Trophoblast cell (in vitro differentiated cells and primary cell): ENCODE results near the gene PLA2G3.

Experiments used
- DNase-seq, 2 donors: peaks; one replicate each; pipeline ENCODE4 v3.0.0-alpha.2; 2016
- H2AFZ ChIP-seq: 2 replicates; pipeline ENCODE4 v1.6.1; 2013; ENCODE audit warnings: low read length, moderate library complexity, mild to moderate bottlenecking; ENCODE audit not compliant: insufficient read depth, poor library complexity
- H2AK5ac ChIP-seq: 2 replicates; pipeline ENCODE4 v1.6.1; 2013; ENCODE audit warnings: mild to moderate bottlenecking, low read length
- H2BK120ac ChIP-seq: 2 replicates; pipeline ENCODE4 v1.6.1; 2013; ENCODE audit warnings: low read length, mild to moderate bottlenecking, moderate library complexity; ENCODE audit not compliant: insufficient read depth, poor library complexity
- H2BK12ac ChIP-seq: 2 replicates; pipeline ENCODE4 v1.6.1; 2013; ENCODE audit warnings: mild to moderate bottlenecking, low read length, moderate library complexity
- H2BK5ac ChIP-seq: 2 replicates; pipeline ENCODE4 v1.6.1; 2013; ENCODE audit warnings: low read length, low read depth, moderate library complexity, mild to moderate bottlenecking; ENCODE audit not compliant: poor library complexity
- H3K14ac ChIP-seq: 2 replicates; pipeline ENCODE4 v1.6.1; 2013; ENCODE audit warnings: mild to moderate bottlenecking, low read length
- H3K18ac ChIP-seq: 2 replicates; pipeline ENCODE4 v1.6.1; 2013; ENCODE audit warnings: mild to moderate bottlenecking, low read length
- H3K23ac ChIP-seq: 2 replicates; pipeline ENCODE4 v1.6.1; 2013; ENCODE audit warnings: low read length
- H3K27ac ChIP-seq: 2 replicates; pipeline ENCODE4 v1.5.1; 2013; ENCODE audit warnings: low read depth, mild to moderate bottlenecking, inconsistent platforms, low read length, moderate library complexity
- H3K27me3 ChIP-seq: 2 replicates; pipeline ENCODE4 v1.6.1; 2013; ENCODE audit warnings: inconsistent platforms, mild to moderate bottlenecking, low read length, moderate library complexity; ENCODE audit not compliant: insufficient read depth
- H3K36me3 ChIP-seq, 2 experiments: 1 replicate in 1 of 2; 2 replicates in 1 of 2; pipeline ENCODE4 v1.6.1; 2013; ENCODE audit warnings: low read length in 2 of 2, mild to moderate bottlenecking in 2 of 2, moderate library complexity in 1 of 2; ENCODE audit not compliant: insufficient read depth in 2 of 2, control insufficient read depth in 1 of 2
- H3K4ac ChIP-seq: 2 replicates; pipeline ENCODE4 v1.6.1; 2013; ENCODE audit warnings: low read depth, mild to moderate bottlenecking, low read length, moderate library complexity
- H3K4me1 ChIP-seq, 2 experiments: 1 replicate in 1 of 2; 2 replicates in 1 of 2; pipeline ENCODE4 v1.6.1; 2013; ENCODE audit warnings: low read length in 2 of 2, mild to moderate bottlenecking in 2 of 2, moderate library complexity in 1 of 2; ENCODE audit not compliant: insufficient read depth in 2 of 2, control insufficient read depth in 1 of 2
- H3K4me2 ChIP-seq: 2 replicates; pipeline ENCODE4 v1.6.1; 2013; ENCODE audit warnings: inconsistent platforms, mild to moderate bottlenecking, low read length, moderate library complexity
- H3K4me3 ChIP-seq: 2 replicates; pipeline ENCODE4 v1.5.1; 2013; ENCODE audit warnings: mild to moderate bottlenecking, low read depth, low read length, inconsistent platforms
- H3K79me1 ChIP-seq: one replicate; pipeline ENCODE4 v1.6.1; 2013; ENCODE audit warnings: low read length
- H3K79me2 ChIP-seq: 2 replicates; pipeline ENCODE4 v1.6.1; 2013; ENCODE audit warnings: low read length, mild to moderate bottlenecking; ENCODE audit not compliant: control insufficient read depth, insufficient read depth, poor library complexity
- H3K9ac ChIP-seq: 2 replicates; pipeline ENCODE4 v1.6.1; 2013; ENCODE audit warnings: mild to moderate bottlenecking, low read length
- H3K9me3 ChIP-seq: 2 replicates; pipeline ENCODE4 v1.6.1; 2013; ENCODE audit warnings: low read depth, mild to moderate bottlenecking, control low read depth, inconsistent platforms, low read length; ENCODE audit not compliant: insufficient read depth
- H4K12ac ChIP-seq: 2 replicates; pipeline ENCODE4 v1.6.1; 2013; ENCODE audit warnings: low read depth, mild to moderate bottlenecking, low read length, moderate library complexity
- H4K8ac ChIP-seq: 2 replicates; pipeline ENCODE4 v1.6.1; 2013; ENCODE audit warnings: low read depth, mild to moderate bottlenecking, low read length, moderate library complexity
- H4K91ac ChIP-seq: one replicate; pipeline ENCODE4 v1.6.1; 2013; ENCODE audit warnings: low read depth, mild to moderate bottlenecking, low read length, moderate library complexity
- WGBS: extraction: QIAGEN DNeasy Blood & Tissue Kit; methylation state at CpG from one replicate; pipeline ENCODE4 v1.1.7; 2013; ENCODE audit warnings: missing lambda C conversion rate; ENCODE audit not compliant: insufficient read length, insufficient coverage; ENCODE audit errors: extremely low coverage; 5-methylcytosine and 5-hydroxymethylcytosine counted together

Gene PLA2G3

GRCh38 chr22:31148488-31148887 is 8.2 kb upstream of the PLA2G3 start:
- H4K8ac ChIP-seq = peak overlapping the region; percentile 27
- no peak overlapping the region for H3K18ac ChIP-seq
- H3K4me1 ChIP-seq = peaks cover 5 to 13% of the 10 kb centered on the region in 2 experiments
- no peak overlapping the region for H4K12ac ChIP-seq
- H2AFZ ChIP-seq = peak overlapping the region; percentile 15
- no peak overlapping the region for H2BK120ac ChIP-seq
- H3K27me3 ChIP-seq = no peaks in the 10 kb centered on the region
- H3K4ac ChIP-seq = no peak overlapping the region
- peaks cover 3% of the 10 kb centered on the region for H3K79me1 ChIP-seq
- no peak overlapping the region for H3K4me2 ChIP-seq
- peak; percentile 3 to 38 for DNase-seq
- H2BK5ac ChIP-seq = no peak overlapping the region
- no peak overlapping the region for H3K9ac ChIP-seq
- H3K27ac ChIP-seq = peak overlapping the region; percentile 20
- H2BK12ac ChIP-seq = no peak overlapping the region
- no peaks in the 10 kb centered on the region for H3K79me2 ChIP-seq
- no peaks in the 10 kb centered on the region for H3K9me3 ChIP-seq
- no peak overlapping the region for H2AK5ac ChIP-seq
- no peak overlapping the region for H3K4me3 ChIP-seq
- H3K36me3 ChIP-seq = no peaks in the 10 kb centered on the region
- no CpG with 5 or more reads among the region's 1 CpG for WGBS
- no peak overlapping the region for H3K14ac ChIP-seq
- H3K23ac ChIP-seq = no peak overlapping the region
- no peak overlapping the region for H4K91ac ChIP-seq

GRCh38 chr22:31144223-31144622 is 3.9 kb upstream of the PLA2G3 start:
- H3K27ac ChIP-seq = no peak overlapping the region
- no peak overlapping the region for H2AK5ac ChIP-seq

GRCh38 chr22:31143537-31143936 is 3.2 kb upstream of the PLA2G3 start:
- Histone ChIP-seq H3K4ac (no peak overlapping the region), H3K79me2 (no peaks in the 10 kb centered on the region), H3K18ac (no peak overlapping the region), H3K36me3 (no peaks in the 10 kb centered on the region), H3K4me2 (no peak overlapping the region), H3K4me1 (no peaks in the 10 kb centered on the region), H3K27me3 (no peaks in the 10 kb centered on the region), H3K9ac (no peak overlapping the region), H2BK5ac (no peak overlapping the region), H2BK120ac (no peak overlapping the region), H4K91ac (no peak overlapping the region), H4K8ac (no peak overlapping the region), H3K79me1 (no peaks in the 10 kb centered on the region), H3K23ac (no peak overlapping the region), H4K12ac (no peak overlapping the region), H3K14ac (no peak overlapping the region), H3K27ac (no peak overlapping the region), H2AK5ac (no peak overlapping the region), H2BK12ac (no peak overlapping the region), H3K9me3 (no peaks in the 10 kb centered on the region), H2AFZ (no peak overlapping the region), H3K4me3 (no peak overlapping the region)
- WGBS = no CpG with 5 or more reads among the region's 3 CpGs
- no peak for DNase-seq

More at GRCh38 chr22:31144223-31144622, 3.9 kb upstream of the PLA2G3 start:
- Histone ChIP-seq H3K14ac (no peak overlapping the region), H3K4me2 (no peak overlapping the region), H3K18ac (no peak overlapping the region), H2BK12ac (no peak overlapping the region), H2AFZ (no peak overlapping the region), H4K91ac (no peak overlapping the region), H3K4me1 (peaks cover 1 to 3% of the 10 kb centered on the region in 2 experiments), H2BK5ac (no peak overlapping the region), H3K36me3 (no peaks in the 10 kb centered on the region), H3K9me3 (no peaks in the 10 kb centered on the region), H3K23ac (no peak overlapping the region), H3K9ac (no peak overlapping the region), H4K12ac (no peak overlapping the region), H4K8ac (no peak overlapping the region), H3K4ac (no peak overlapping the region), H3K79me1 (peaks cover 1% of the 10 kb centered on the region), H3K4me3 (no peak overlapping the region), H3K27me3 (no peaks in the 10 kb centered on the region), H3K79me2 (no peaks in the 10 kb centered on the region), H2BK120ac (no peak overlapping the region)
- DNase-seq = peak; percentile 35 to 81

GRCh38 chr22:31143038-31143437 is 2.7 kb upstream of the PLA2G3 start:
- H2BK5ac ChIP-seq = no peak overlapping the region
- no peaks in the 10 kb centered on the region for H3K36me3 ChIP-seq
- no CpG with 5 or more reads among the region's 3 CpGs for WGBS
- no peak overlapping the region for H2AK5ac ChIP-seq
- no peak overlapping the region for H3K4me3 ChIP-seq
- H3K18ac ChIP-seq = no peak overlapping the region
- no peaks in the 10 kb centered on the region for H3K9me3 ChIP-seq
- no peak overlapping the region for H4K8ac ChIP-seq
- no peaks in the 10 kb centered on the region for H3K27me3 ChIP-seq
- no peak overlapping the region for H4K12ac ChIP-seq
- H3K4ac ChIP-seq = no peak overlapping the region
- H3K79me1 ChIP-seq = no peaks in the 10 kb centered on the region
- H3K4me1 ChIP-seq = no peaks in the 10 kb centered on the region
- no peak overlapping the region for H2BK120ac ChIP-seq
- no peak overlapping the region for H3K23ac ChIP-seq
- peak overlapping the region; percentile 4 for H4K91ac ChIP-seq
- no peak overlapping the region for H2BK12ac ChIP-seq
- H3K9ac ChIP-seq = no peak overlapping the region
- H3K14ac ChIP-seq = no peak overlapping the region
- H3K27ac ChIP-seq = no peak overlapping the region
- no peak overlapping the region for H3K4me2 ChIP-seq
- DNase-seq = no peak
- H2AFZ ChIP-seq = no peak overlapping the region
- H3K79me2 ChIP-seq = no peaks in the 10 kb centered on the region
